Ovary (tissue), 9 donors: ENCODE measurements around the gene MYL5. TPM values are rescaled to one million over a fixed set of nuclear protein-coding genes. Genes with fewer than 3 reads are reported as not detected.

Experiments
- DNase-seq, 5 donors: peaks; one replicate each; pipeline ENCODE4 v3.0.0-alpha.2; 2019 to 2020
- H3K27ac ChIP-seq, 2 donors: fragments of 200-600 bp; one replicate each; pipeline versions ENCODE4 v1.5.1 to v1.8.0; 2019 to 2022
- H3K27me3 ChIP-seq: fragments of 200-600 bp; one replicate; pipeline ENCODE4 v1.8.0; 2022
- H3K36me3 ChIP-seq: fragments of 200-600 bp; sonication (generic); one replicate; pipeline ENCODE4 v1.5.1; 2019
- H3K4me1 ChIP-seq: one replicate; pipeline ENCODE4 v1.8.1; 2013; ENCODE audit warnings: mild to moderate bottlenecking, moderate library complexity; ENCODE audit not compliant: insufficient read depth
- H3K4me3 ChIP-seq: fragments of 200-600 bp; sonication (generic); one replicate; pipeline ENCODE4 v1.5.1; 2017
- H3K9me3 ChIP-seq, 2 donors: fragments of 200-600 bp in 1 of 2; sonication (generic) in 1 of 2; one replicate each; pipeline versions ENCODE4 v1.5.1 to v1.8.1; 2013 to 2019; ENCODE audit warnings: mild to moderate bottlenecking in 1 of 2, moderate library complexity in 1 of 2
- CTCF ChIP-seq, 3 donors: fragments of 450-650 bp in 2 of 3; fragments of 200-600 bp in 1 of 3; IDR thresholded peaks; one replicate each; pipeline versions ENCODE4 v1.5.1 to v1.8.0; 2016 to 2022; ENCODE audit warnings: antibody characterized with exemption in 3 of 3, mild to moderate bottlenecking in 1 of 3
- EP300 ChIP-seq: sonication (generic); formaldehyde crosslinking; IDR thresholded peaks from one replicate; pipeline ENCODE4 v1.6.1; 2017; ENCODE audit warnings: antibody characterized with exemption
- POLR2A ChIP-seq: fragments of 450-650 bp; IDR thresholded peaks from one replicate; pipeline ENCODE4 v1.6.1; 2017; ENCODE audit warnings: antibody characterized with exemption, mild to moderate bottlenecking, moderate library complexity
- WGBS, 3 donors: extraction: QIAGEN DNeasy Blood & Tissue Kit in 1 of 3; methylation state at CpG; one replicate each; pipeline versions ENCODE4 v1.1.5 to v1.1.7; 2013 to 2017; 5-methylcytosine and 5-hydroxymethylcytosine counted together
- intact Hi-C, 4 donors: fragments of 100-400 bp; cut with DNase I; formaldehyde crosslinking; loops; one replicate each; pipeline versions ENCODE4 v1.11.0 to v1.15.1; 2022 to 2023
- polyA plus RNA-seq, 2 donors: library from polyadenylated mRNA; stranded (reverse); fragments of 200-250 nt in 1 of 2; fragments of 350-450 nt in 1 of 2; fragmentation: Illumina TruSeq in 1 of 2; extraction: RNeasy Lipid Tissue Mini Kit (QIAGEN cat#74804) in 1 of 2; gene quantifications; one replicate each; pipeline ENCODE4 v1.2.3, GENCODE V29; 2013 to 2014
- total RNA-seq, 7 donors: library from RNA; depleted of rRNA in 2 of 7; stranded (reverse); fragments of >200 nt in 2 of 7; fragmentation: NEBNext Ultra II Directional in 3 of 7; extraction: Animal tissue kit (Norgen Biotek cat#: 25700) in 3 of 7; gene quantifications; one replicate each; pipeline versions ENCODE4 v1.1.0 to v1.2.4, GENCODE V29; 2016 to 2023
- donor health status: DM: no; HTN: no; CAD: no; lungs with moderate emphysema.
- donor health status: DM: no; HTN: no; CAD: no.
- donor health status: Bipolar disorder and iron deficiency.
- donor health status: DM: yes; HTN: yes; CAD: no.
- donor health status: DM: no; HTN: no; CAD: no.
- donor health status: DM: yes; HTN: yes; CAD: no.

MYL5 gene
- total and polyA plus RNA-seq, 9 donors: 4.0 to 18.3 (median 9.3) TPM

- no peaks in the 10 kb centered on the region for H3K27me3 ChIP-seq
- 31 to 38% (median 38%) methylated on average over 20 of the region's 20 CpGs for WGBS, 3 donors
- H3K9me3 ChIP-seq: no peaks in the 10 kb centered on the region
- peaks cover 7% of the 10 kb centered on the region for H3K4me1 ChIP-seq
- intact Hi-C loops: no loop called here
- H3K36me3 ChIP-seq: no peaks in the 10 kb centered on the region
- H3K27ac ChIP-seq: peak overlapping the region in 1 of 2 donors; percentile 2
- H3K4me3 ChIP-seq: peak overlapping the region; percentile 41
- TF ChIP-seq EP300 (no peak), CTCF (IDR thresholded peaks at IDR 0.05) (no peak), POLR2A (no peak)
- DNase-seq: peak in 3 of 5 donors; percentile 19 to 32 (median 26)
Measured at GRCh38 chr4:663046-663437, 11.3 kb upstream of the MYL5 start.

- no peaks in the 10 kb centered on the region for H3K27me3 ChIP-seq
- TF ChIP-seq EP300 (no peak), CTCF (IDR thresholded peaks at IDR 0.05) (peak in 1 of 3 donors; percentile 20)
- peaks cover 7% of the 10 kb centered on the region for H3K4me1 ChIP-seq
- 1 to 2% (median 2%) methylated on average over 46 to 80 of the region's 80 CpGs for WGBS, 3 donors
- no peaks in the 10 kb centered on the region for H3K9me3 ChIP-seq
- peak; percentile 51 to 71 (median 55) for DNase-seq
- no peaks in the 10 kb centered on the region for H3K36me3 ChIP-seq
- intact Hi-C loops: no loop called here
- peak overlapping the region in 1 of 2 donors; percentile 2 for H3K27ac ChIP-seq
- peak overlapping the region; percentile 41 for H3K4me3 ChIP-seq
Measured at GRCh38 chr4:663438-664428, 10.6 kb upstream of the MYL5 start.

GRCh38 chr4:664713-665231 is 9.6 kb upstream of the MYL5 start:
- Histone ChIP-seq H3K9me3 (no peaks in the 10 kb centered on the region), H3K27me3 (no peaks in the 10 kb centered on the region), H3K27ac (no peak overlapping the region), H3K36me3 (no peaks in the 10 kb centered on the region), H3K4me1 (peaks cover 8% of the 10 kb centered on the region), H3K4me3 (no peak overlapping the region)
- DNase-seq: peak in 4 of 5 donors; percentile 10 to 28 (median 16)
- intact Hi-C loops: no loop called here
- 94 to 95% (median 95%) methylated on average over 24 of the region's 24 CpGs for WGBS, 3 donors
- TF ChIP-seq POLR2A (no peak), CTCF (IDR thresholded peaks at IDR 0.05) (no peak), EP300 (no peak)

- WGBS, 3 donors: 75 to 85% (median 79%) methylated on average over 12 of the region's 12 CpGs
- Histone ChIP-seq H3K27ac (no peak overlapping the region), H3K4me1 (peaks cover 12% of the 10 kb centered on the region), H3K36me3 (no peaks in the 10 kb centered on the region), H3K27me3 (no peaks in the 10 kb centered on the region), H3K4me3 (no peak overlapping the region), H3K9me3 (no peaks in the 10 kb centered on the region)
- DNase-seq: peak in 3 of 5 donors; percentile 15
- TF ChIP-seq CTCF (IDR thresholded peaks at IDR 0.05) (no peak), EP300 (no peak), POLR2A (no peak)
- intact Hi-C loops: no loop called here
Measured at GRCh38 chr4:665381-665750, 9.0 kb upstream of the MYL5 start.
